Erythroblast (primary cell): ENCODE results near the gene DBF4.

Source experiments
- GATA1 ChIP-seq: IDR thresholded peaks from 2 replicates; pipeline ENCODE4 v1.6.1; 2011; ENCODE audit warnings: low read depth, mild to moderate bottlenecking, control low read depth, low read length, moderate library complexity
- POLR2A ChIP-seq: IDR thresholded peaks from 2 replicates; pipeline ENCODE4 v1.6.1; 2011; ENCODE audit warnings: mild to moderate bottlenecking, low read length

GRCh38 chr7:87874066-87874465, 2.2 kb upstream of the DBF4 start:
- TF ChIP-seq POLR2A = no peak
- no peak for TF ChIP-seq GATA1
